CD14-positive monocyte (primary cell): Measurements from ENCODE around the gene ESF1. TPM values are rescaled to one million over a fixed set of nuclear protein-coding genes. Genes with fewer than 3 reads are reported as not detected.

ENCODE experiments used
- DNase-seq, 3 donors: peaks; one replicate each; pipeline ENCODE4 v3.0.0-alpha.2; 2011 to 2022
- H2AFZ ChIP-seq: 2 replicates; pipeline ENCODE4 v1.6.0; 2012; ENCODE audit warnings: mild to moderate bottlenecking, low read depth, low read length, inconsistent platforms; ENCODE audit not compliant: insufficient read depth, poor library complexity, severe bottlenecking
- H3K27ac ChIP-seq, 2 donors: 1 replicate in 1 of 2; 2 replicates in 1 of 2; pipeline ENCODE4 v1.5.1; 2012 to 2013; ENCODE audit warnings: low read length in 2 of 2, control low read depth in 1 of 2, inconsistent platforms in 1 of 2, low read depth in 1 of 2, mild to moderate bottlenecking in 1 of 2
- H3K27me3 ChIP-seq, 2 donors: one replicate each; pipeline versions ENCODE4 v1.6.0 to v1.6.1; 2011 to 2013; ENCODE audit warnings: low read length in 2 of 2; ENCODE audit not compliant: control insufficient read depth in 2 of 2, insufficient read depth in 2 of 2
- H3K36me3 ChIP-seq, 2 donors: replicated peaks in 1 of 2; 1 replicate in 1 of 2; 2 replicates in 1 of 2; pipeline versions ENCODE4 v1.5.1 to v1.6.1; 2012 to 2013; ENCODE audit warnings: low read length in 2 of 2, control low read depth in 1 of 2, inconsistent platforms in 1 of 2, mild to moderate bottlenecking in 1 of 2; ENCODE audit not compliant: insufficient read depth in 2 of 2, control insufficient read depth in 1 of 2
- H3K4me1 ChIP-seq, 2 donors: 1 replicate in 1 of 2; 2 replicates in 1 of 2; pipeline versions ENCODE4 v1.5.1 to v1.6.1; 2012 to 2013; ENCODE audit warnings: low read length in 2 of 2, control low read depth in 1 of 2, inconsistent platforms in 1 of 2, mild to moderate bottlenecking in 1 of 2, moderate library complexity in 1 of 2; ENCODE audit not compliant: insufficient read depth in 2 of 2, control insufficient read depth in 1 of 2
- H3K4me2 ChIP-seq: replicated peaks from 2 replicates; pipeline ENCODE3; 2012; ENCODE audit warnings: low read length, moderate library complexity, mild to moderate bottlenecking; ENCODE audit not compliant: poor library complexity, severe bottlenecking; ENCODE audit errors: extremely low read depth
- H3K4me3 ChIP-seq, 3 experiments: fragments of 200-600 bp in 1 of 3; sonication (generic) in 1 of 3; replicated peaks in 1 of 3; 1 replicate in 2 of 3; 2 replicates in 1 of 3; pipeline ENCODE4 v1.5.1; 2011 to 2013; ENCODE audit warnings: low read length in 3 of 3, mild to moderate bottlenecking in 3 of 3, control low read depth in 2 of 3, low read depth in 2 of 3, inconsistent platforms in 1 of 3, moderate library complexity in 1 of 3
- H3K79me2 ChIP-seq: 2 replicates; pipeline ENCODE4 v1.6.0; 2012; ENCODE audit warnings: mild to moderate bottlenecking, control low read depth, inconsistent platforms, low read length, moderate library complexity; ENCODE audit not compliant: insufficient read depth
- H3K9ac ChIP-seq: 2 replicates; pipeline ENCODE4 v1.6.0; 2017; ENCODE audit warnings: low read length, mild to moderate bottlenecking; ENCODE audit not compliant: insufficient read depth, poor library complexity, severe bottlenecking
- H3K9me3 ChIP-seq, 2 donors: replicated peaks in 1 of 2; 1 replicate in 1 of 2; 2 replicates in 1 of 2; pipeline versions ENCODE4 v1.5.1 to v1.6.1; 2012 to 2013; ENCODE audit warnings: low read length in 2 of 2, control low read depth in 1 of 2; ENCODE audit not compliant: control insufficient read depth in 1 of 2, insufficient read depth in 1 of 2
- H4K20me1 ChIP-seq: 2 replicates; pipeline ENCODE4 v1.6.0; 2012; ENCODE audit warnings: mild to moderate bottlenecking, low read length, control low read depth, moderate library complexity; ENCODE audit not compliant: insufficient read depth
- H3K27ac Mint-ChIP-seq, 7 donors: one replicate each; pipeline ENCODE4 v1.8.0; 2020; ENCODE audit warnings: mild to moderate bottlenecking in 7 of 7, mixed read lengths in 7 of 7, moderate library complexity in 6 of 7, inconsistent platforms in 2 of 7
- H3K27me3 Mint-ChIP-seq, 3 donors: one replicate each; pipeline ENCODE4 v1.8.0; 2021 to 2022; ENCODE audit warnings: low read depth in 3 of 3, mild to moderate bottlenecking in 3 of 3, mixed read lengths in 3 of 3, moderate library complexity in 3 of 3, inconsistent platforms in 1 of 3
- H3K36me3 Mint-ChIP-seq, 2 donors: one replicate each; pipeline ENCODE4 v1.8.0; 2020; ENCODE audit warnings: mixed read lengths in 2 of 2, inconsistent platforms in 1 of 2, mild to moderate bottlenecking in 1 of 2
- H3K4me1 Mint-ChIP-seq: one replicate; pipeline ENCODE4 v1.8.0; 2020; ENCODE audit warnings: mild to moderate bottlenecking, mixed read lengths
- H3K4me3 Mint-ChIP-seq, 2 donors: one replicate each; pipeline ENCODE4 v1.8.0; 2020; ENCODE audit warnings: mild to moderate bottlenecking in 2 of 2, mixed read lengths in 2 of 2, moderate library complexity in 1 of 2
- H3K9me3 Mint-ChIP-seq, 7 donors: one replicate each; pipeline ENCODE4 v1.8.0; 2020 to 2022; ENCODE audit warnings: mixed read lengths in 7 of 7, mild to moderate bottlenecking in 6 of 7, moderate library complexity in 6 of 7, inconsistent platforms in 2 of 7
- WGBS: methylation state at CpG from one replicate; pipeline ENCODE4 v1.1.5; 2013; ENCODE audit warnings: missing lambda C conversion rate; ENCODE audit not compliant: insufficient coverage; 5-methylcytosine and 5-hydroxymethylcytosine counted together
- intact Hi-C, 2 donors: fragments of 100-400 bp; cut with micrococcal nuclease; formaldehyde crosslinking; loops; one replicate each; pipeline versions ENCODE4 v1.15.0 to v1.15.1; 2023
- polyA plus RNA-seq, 3 donors: library from polyadenylated mRNA; depleted of rRNA in 1 of 3; unstranded in 2 of 3; stranded (reverse) in 1 of 3; fragments of 300-500 nt in 2 of 3; fragments of >200 nt in 1 of 3; fragmentation: Illumina TruSeq in 2 of 3; gene quantifications; 1 replicate in 2 of 3; 2 replicates in 1 of 3; pipeline ENCODE4 v1.2.3, GENCODE V29; 2012 to 2021
- TF ChIP-seq, protein P1 (sequence below): fragments of 200-600 bp; IDR thresholded peaks from one replicate; pipeline ENCODE4 v1.8.0; 2022; ENCODE audit warnings: antibody characterized with exemption, mild to moderate bottlenecking

The ESF1 gene
- polyA plus RNA-seq, 3 donors = 0.73 to 2.3 (median 1.7) TPM

DNA sequence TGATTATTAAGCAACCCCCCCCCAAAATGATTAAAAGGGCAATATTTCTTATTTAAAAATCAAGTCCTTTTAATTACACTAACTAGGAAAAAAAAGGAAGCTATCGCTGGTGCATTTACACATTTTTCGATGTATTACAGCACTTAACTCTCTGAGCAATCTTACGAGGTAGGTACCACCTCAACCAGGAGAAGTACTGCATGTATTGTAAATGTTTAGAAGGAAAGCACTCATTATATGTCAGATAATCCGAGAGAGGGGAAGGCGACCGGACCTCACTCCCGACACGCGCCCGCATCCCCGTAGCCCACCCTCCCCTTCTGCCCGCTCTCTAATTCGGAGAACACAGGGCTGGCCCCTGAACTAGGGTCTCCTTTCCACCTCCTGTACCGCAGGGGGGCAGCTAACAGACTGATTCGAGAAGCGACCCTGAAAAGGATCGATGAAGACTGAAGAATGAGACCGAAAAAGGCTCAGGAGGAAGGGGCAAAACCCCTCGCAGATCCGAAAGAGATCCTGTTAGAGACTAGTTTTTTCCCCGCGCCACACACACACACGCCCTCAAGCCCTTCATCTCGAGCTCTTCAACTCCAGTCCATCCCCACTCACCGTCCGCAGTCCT, 337 bp downstream of the ESF1 start:
- Histone ChIP-seq H3K27ac (peak overlapping the region; percentile 79 to 93), H3K36me3 (peaks cover 27 to 56% of the 10 kb centered on the region in 2 donors), H3K27me3 (no peaks in the 10 kb centered on the region), H3K79me2 (peaks cover 48% of the 10 kb centered on the region), H3K4me1 (peaks cover 22 to 33% of the 10 kb centered on the region in 2 donors), H3K9ac (peak overlapping the region; percentile 96), H3K4me2 (peak overlapping the region; percentile 96), H4K20me1 (no peaks in the 10 kb centered on the region), H3K9me3 (no peaks in the 10 kb centered on the region), H2AFZ (peak overlapping the region; percentile 98), H3K4me3 (peak overlapping the region; percentile 66 to 94 (median 88))
- DNase-seq = peak in 2 of 3 donors; percentile 4 to 5
- intact Hi-C loops = loop anchor here in 1 of 2 donors (10.0 kb wide), 1 partner anchor 150 kb away; the partner anchor contains the start of gene TASP1
- Mint-ChIP-seq H3K4me1 (peaks cover 34% of the 10 kb centered on the region), H3K27me3 (peaks cover 0 to 4% (median 0%) of the 10 kb centered on the region in 3 donors), H3K9me3 (no peaks in the 10 kb centered on the region), H3K4me3 (peak overlapping the region; percentile 97 to 99), H3K27ac (peak overlapping the region; percentile 93 to 98 (median 97)), H3K36me3 (peaks cover 32 to 36% of the 10 kb centered on the region in 2 donors)
- TF ChIP-seq, protein P1, sequence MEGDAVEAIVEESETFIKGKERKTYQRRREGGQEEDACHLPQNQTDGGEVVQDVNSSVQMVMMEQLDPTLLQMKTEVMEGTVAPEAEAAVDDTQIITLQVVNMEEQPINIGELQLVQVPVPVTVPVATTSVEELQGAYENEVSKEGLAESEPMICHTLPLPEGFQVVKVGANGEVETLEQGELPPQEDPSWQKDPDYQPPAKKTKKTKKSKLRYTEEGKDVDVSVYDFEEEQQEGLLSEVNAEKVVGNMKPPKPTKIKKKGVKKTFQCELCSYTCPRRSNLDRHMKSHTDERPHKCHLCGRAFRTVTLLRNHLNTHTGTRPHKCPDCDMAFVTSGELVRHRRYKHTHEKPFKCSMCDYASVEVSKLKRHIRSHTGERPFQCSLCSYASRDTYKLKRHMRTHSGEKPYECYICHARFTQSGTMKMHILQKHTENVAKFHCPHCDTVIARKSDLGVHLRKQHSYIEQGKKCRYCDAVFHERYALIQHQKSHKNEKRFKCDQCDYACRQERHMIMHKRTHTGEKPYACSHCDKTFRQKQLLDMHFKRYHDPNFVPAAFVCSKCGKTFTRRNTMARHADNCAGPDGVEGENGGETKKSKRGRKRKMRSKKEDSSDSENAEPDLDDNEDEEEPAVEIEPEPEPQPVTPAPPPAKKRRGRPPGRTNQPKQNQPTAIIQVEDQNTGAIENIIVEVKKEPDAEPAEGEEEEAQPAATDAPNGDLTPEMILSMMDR = no peak
- 0% methylated on average over 9 of the region's 26 CpGs for WGBS

DNA sequence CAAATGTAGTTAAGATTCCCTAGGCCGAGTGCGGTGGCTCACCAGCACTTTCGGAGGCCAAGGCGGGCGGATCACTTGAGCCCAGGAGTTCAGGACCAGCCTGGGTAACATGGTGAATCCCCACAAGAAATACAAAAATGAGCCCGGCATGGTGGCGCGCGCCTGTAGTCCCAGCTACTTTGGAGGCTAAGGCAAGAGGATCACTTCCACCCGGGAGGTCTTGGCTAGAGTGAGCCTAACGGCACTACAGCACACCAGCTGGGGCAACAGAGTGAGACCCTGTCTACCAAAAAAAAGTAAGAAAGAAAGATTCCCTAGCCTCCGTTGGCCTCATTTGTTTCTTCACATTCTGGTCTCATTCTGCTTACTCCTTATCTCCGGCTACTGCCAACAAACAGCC, 1.2 kb downstream of the ESF1 start:
- TF ChIP-seq, protein P1 = no peak
- Histone ChIP-seq H2AFZ (no peak overlapping the region), H3K4me2 (peak overlapping the region; percentile 96), H3K4me1 (peaks cover 22 to 33% of the 10 kb centered on the region in 2 donors), H3K36me3 (peaks cover 22 to 55% of the 10 kb centered on the region in 2 donors), H3K27ac (no peak overlapping the region), H3K9ac (no peak overlapping the region), H3K79me2 (peaks cover 54% of the 10 kb centered on the region), H4K20me1 (no peaks in the 10 kb centered on the region), H3K27me3 (no peaks in the 10 kb centered on the region), H3K9me3 (no peaks in the 10 kb centered on the region), H3K4me3 (no peak overlapping the region)
- H3K4me1 Mint-ChIP-seq = peaks cover 34% of the 10 kb centered on the region
- peaks cover 0 to 4% (median 0%) of the 10 kb centered on the region in 3 donors for H3K27me3 Mint-ChIP-seq
- H3K9me3 Mint-ChIP-seq = no peaks in the 10 kb centered on the region
- H3K36me3 Mint-ChIP-seq = peaks cover 28 to 34% of the 10 kb centered on the region in 2 donors
- 97% methylated on average over 9 of the region's 13 CpGs for WGBS
- intact Hi-C loops = loop anchor here in 1 of 2 donors (10.0 kb wide), 1 partner anchor 149 kb away; the partner anchor contains the start of gene TASP1
- H3K27ac Mint-ChIP-seq = no peak overlapping the region
- no peak overlapping the region for H3K4me3 Mint-ChIP-seq
- DNase-seq = no peak
